ENCODE data around the gene MTA3. TPM values are rescaled to one million over a fixed set of nuclear protein-coding genes. Genes with fewer than 3 reads are reported as not detected.

Gene MTA3
- total RNA-seq, 1 donor from 2014 or later = 15.5 TPM

- no peak for DNase-seq (ENCODE audit: low read depth in 2 of 2)
Observed at GRCh38 chr2:42802150-42802549, 233.7 kb downstream of the MTA3 start.

- DNase-seq (ENCODE audit: low read depth in 2 of 2) = no peak
Observed at GRCh38 chr2:42804338-42804737, 235.9 kb downstream of the MTA3 start.

- DNase-seq (ENCODE audit: low read depth in 2 of 2) = no peak
Observed at GRCh38 chr2:42804891-42805290, 236.5 kb downstream of the MTA3 start.

Other genes starting within 250 kb of the MTA3 start
- gene COX7A2L, start 207.4 kb upstream of the MTA3 start, total RNA-seq = 128 and 133 TPM in 2 replicates
- gene KCNG3, start 74.7 kb upstream of the MTA3 start, total RNA-seq = not detected in 2 replicates
- gene OXER1, start 195.5 kb downstream of the MTA3 start, total RNA-seq = not detected in 2 replicates
- not detected in 2 replicates for gene HAAO, start 224.0 kb downstream of the MTA3 start, total RNA-seq

Measured in lung microvascular endothelial cell (primary cell).